ENCODE results near the gene MAPKBP1. TPM values are rescaled to one million over a fixed set of nuclear protein-coding genes. Genes with fewer than 3 reads are reported as not detected.
A peak's percentile ranks its signal among the peaks of the same experiment; 100 is the strongest.

Gene MAPKBP1
- total RNA-seq, 2 experiments from 2014 or later = 16.1 to 19.0 TPM

DNA sequence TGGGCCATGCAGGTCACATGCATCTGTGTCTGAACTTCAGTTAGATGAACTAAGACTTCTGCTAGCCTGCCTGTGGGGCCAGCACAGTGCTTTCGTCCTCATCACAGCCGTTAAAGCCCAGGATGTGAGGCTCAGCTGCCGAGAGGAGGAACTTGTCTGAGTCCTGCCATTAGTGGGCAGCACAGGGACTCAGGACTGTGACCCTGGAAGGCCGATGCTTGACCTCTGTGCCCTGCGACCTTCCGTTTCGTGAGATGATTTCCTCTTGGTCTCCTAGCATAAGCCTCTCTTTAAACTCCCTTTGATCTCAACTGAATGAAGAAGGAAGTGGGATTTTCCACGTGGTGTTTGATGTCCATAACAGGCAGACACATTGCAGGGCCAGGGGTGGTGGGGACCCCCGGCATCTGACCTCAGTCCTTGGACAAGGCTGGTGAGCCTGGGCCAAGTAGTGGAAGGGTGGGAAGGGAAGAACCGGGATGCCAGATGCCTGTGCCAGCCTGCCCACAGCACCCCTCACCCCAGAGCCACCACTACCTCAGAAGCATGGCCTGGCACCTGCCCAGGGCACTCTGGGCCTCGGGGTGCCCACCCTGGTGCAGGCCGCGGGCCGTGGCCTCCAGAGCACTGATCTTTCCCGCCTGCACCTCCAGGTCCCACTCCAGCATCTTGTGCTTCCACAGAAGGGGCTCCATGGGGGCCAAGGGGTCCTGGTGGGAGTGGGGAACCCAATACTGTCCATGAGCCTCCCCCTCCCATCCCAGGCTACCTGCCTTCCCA, 86.0 kb downstream of the MAPKBP1 start:
- intact Hi-C loops (cut with DNase I, micrococcal nuclease) = no loop called here
- no peaks in the 10 kb centered on the region for H3K36me3 Mint-ChIP-seq (ENCODE audit: low read depth)
- ChIA-PET CTCF (no interaction called here), POLR2A (no interaction called here)
- H3K9me3 Mint-ChIP-seq (ENCODE audit: low read depth) = no peaks in the 10 kb centered on the region
- peaks cover 2% of the 10 kb centered on the region for H3K4me1 Mint-ChIP-seq
- DNase-seq = no peak
- no peak overlapping the region for H3K27ac Mint-ChIP-seq
- no peaks in the 10 kb centered on the region for H3K27me3 Mint-ChIP-seq
- H3K4me3 Mint-ChIP-seq = no peak overlapping the region
- ATAC-seq = no peak

- H3K27me3 Mint-ChIP-seq = no peaks in the 10 kb centered on the region
- CTCF ChIA-PET = interaction anchor here (0.6 kb wide), 1 partner anchor 45 kb away, joined by 5 read pairs; no protein-coding TSS in a partner anchor
- no peaks in the 10 kb centered on the region for H3K9me3 Mint-ChIP-seq (ENCODE audit: low read depth)
- ATAC-seq (no peak), DNase-seq (no peak)
- peaks cover 2% of the 10 kb centered on the region for H3K4me1 Mint-ChIP-seq
- intact Hi-C loops (cut with DNase I, micrococcal nuclease) = no loop called here
- POLR2A ChIA-PET = interaction anchor here (0.6 kb wide), 1 partner anchor 369 kb away, joined by 3 read pairs; no protein-coding TSS in a partner anchor
- H3K27ac Mint-ChIP-seq = no peak overlapping the region
- H3K4me3 Mint-ChIP-seq = no peak overlapping the region
- no peaks in the 10 kb centered on the region for H3K36me3 Mint-ChIP-seq (ENCODE audit: low read depth)
These were observed 87.6 kb downstream of the MAPKBP1 start for GRCh38 chr15:41861736-41862356.

- Mint-ChIP-seq H3K36me3 (ENCODE audit: low read depth) (no peaks in the 10 kb centered on the region), H3K9me3 (ENCODE audit: low read depth) (no peaks in the 10 kb centered on the region), H3K27ac (no peak overlapping the region), H3K4me1 (peaks cover 2% of the 10 kb centered on the region), H3K27me3 (no peaks in the 10 kb centered on the region), H3K4me3 (no peak overlapping the region)
- POLR2A ChIA-PET = no interaction called here
- DNase-seq (no peak), ATAC-seq (no peak)
- CTCF ChIA-PET = interaction anchor here (1.1 kb wide), 1 partner anchor 277 kb away, joined by 3 read pairs; no protein-coding TSS in a partner anchor
- intact Hi-C loops (cut with DNase I, micrococcal nuclease) = no loop called here
These were observed 88.3 kb downstream of the MAPKBP1 start for GRCh38 chr15:41862515-41863116.

DNA sequence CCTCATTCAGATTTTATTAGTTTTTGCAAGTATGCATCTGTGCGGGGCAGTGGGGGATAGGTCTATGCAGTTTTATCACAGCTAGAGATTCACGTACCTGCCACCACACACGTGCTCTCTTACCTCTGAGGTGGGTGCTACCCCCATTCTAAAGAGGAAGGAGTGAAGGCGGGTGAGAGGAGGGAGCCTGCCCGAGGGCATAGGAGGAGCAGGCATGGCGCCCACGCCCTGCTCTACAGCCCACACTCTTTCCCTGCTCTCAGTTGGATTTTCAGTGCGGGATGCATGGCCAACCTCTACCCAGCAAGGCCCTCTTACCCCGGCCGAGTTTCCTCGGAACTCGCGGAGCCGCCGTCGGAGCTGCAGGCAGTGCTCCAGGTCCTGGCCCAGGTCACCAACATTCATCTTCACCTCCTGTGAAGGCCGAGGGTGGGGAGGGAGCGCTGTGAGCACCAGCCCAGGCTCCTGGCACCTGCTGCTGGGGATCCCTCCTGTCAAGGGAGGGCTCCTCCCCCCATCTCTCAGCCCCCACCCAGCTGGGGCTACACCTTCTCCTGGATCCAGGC, 91.3 kb downstream of the MAPKBP1 start:
- H3K36me3 Mint-ChIP-seq (ENCODE audit: low read depth) = no peaks in the 10 kb centered on the region
- peaks cover 2% of the 10 kb centered on the region for H3K4me1 Mint-ChIP-seq
- intact Hi-C loops (cut with DNase I, micrococcal nuclease) = no loop called here
- no peaks in the 10 kb centered on the region for H3K9me3 Mint-ChIP-seq (ENCODE audit: low read depth)
- H3K4me3 Mint-ChIP-seq = no peak overlapping the region
- CTCF ChIA-PET = interaction anchor here (0.5 to 0.6 kb wide), 2 partner anchors 218 to 788 kb away, joined by 3 to 4 read pairs; no protein-coding TSS in a partner anchor
- DNase-seq (no peak), ATAC-seq (no peak)
- H3K27me3 Mint-ChIP-seq = no peaks in the 10 kb centered on the region
- POLR2A ChIA-PET = interaction anchor here (0.6 kb wide), 1 partner anchor 62 kb away, joined by 5 read pairs; no protein-coding TSS in a partner anchor
- H3K27ac Mint-ChIP-seq = no peak overlapping the region

DNA sequence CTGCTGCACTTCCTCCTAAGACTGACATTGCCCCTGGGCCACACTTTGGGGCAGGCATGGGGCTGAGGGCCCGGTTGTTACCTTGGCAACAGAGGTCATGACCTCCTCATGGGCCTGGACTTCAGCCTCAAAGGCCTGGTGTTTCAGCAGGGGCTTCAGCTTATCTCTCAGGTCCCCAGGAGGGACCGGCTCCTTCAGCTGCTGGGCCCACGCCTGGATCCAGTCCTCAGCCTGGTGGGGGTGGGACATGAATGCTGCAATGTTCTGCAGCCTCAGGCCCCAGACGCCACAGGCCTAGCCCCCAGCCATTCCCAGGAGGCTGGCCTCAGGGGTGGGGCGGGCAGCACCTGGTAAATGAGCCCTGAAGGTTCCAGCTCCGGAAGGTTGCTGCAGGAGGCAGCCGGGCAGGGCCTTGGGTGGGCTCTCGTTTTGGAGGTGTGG, 92.0 kb downstream of the MAPKBP1 start:
- ChIA-PET CTCF (no interaction called here), POLR2A (interaction anchor here (0.6 kb wide), 1 partner anchor 62 kb away, joined by 5 read pairs; no protein-coding TSS in a partner anchor)
- H3K4me3 Mint-ChIP-seq = no peak overlapping the region
- H3K27ac Mint-ChIP-seq = no peak overlapping the region
- ATAC-seq (no peak), DNase-seq (no peak)
- no peaks in the 10 kb centered on the region for H3K27me3 Mint-ChIP-seq
- intact Hi-C loops (cut with DNase I, micrococcal nuclease) = no loop called here
- peaks cover 9% of the 10 kb centered on the region for H3K4me1 Mint-ChIP-seq
- no peaks in the 10 kb centered on the region for H3K9me3 Mint-ChIP-seq (ENCODE audit: low read depth)
- no peaks in the 10 kb centered on the region for H3K36me3 Mint-ChIP-seq (ENCODE audit: low read depth)

DNA sequence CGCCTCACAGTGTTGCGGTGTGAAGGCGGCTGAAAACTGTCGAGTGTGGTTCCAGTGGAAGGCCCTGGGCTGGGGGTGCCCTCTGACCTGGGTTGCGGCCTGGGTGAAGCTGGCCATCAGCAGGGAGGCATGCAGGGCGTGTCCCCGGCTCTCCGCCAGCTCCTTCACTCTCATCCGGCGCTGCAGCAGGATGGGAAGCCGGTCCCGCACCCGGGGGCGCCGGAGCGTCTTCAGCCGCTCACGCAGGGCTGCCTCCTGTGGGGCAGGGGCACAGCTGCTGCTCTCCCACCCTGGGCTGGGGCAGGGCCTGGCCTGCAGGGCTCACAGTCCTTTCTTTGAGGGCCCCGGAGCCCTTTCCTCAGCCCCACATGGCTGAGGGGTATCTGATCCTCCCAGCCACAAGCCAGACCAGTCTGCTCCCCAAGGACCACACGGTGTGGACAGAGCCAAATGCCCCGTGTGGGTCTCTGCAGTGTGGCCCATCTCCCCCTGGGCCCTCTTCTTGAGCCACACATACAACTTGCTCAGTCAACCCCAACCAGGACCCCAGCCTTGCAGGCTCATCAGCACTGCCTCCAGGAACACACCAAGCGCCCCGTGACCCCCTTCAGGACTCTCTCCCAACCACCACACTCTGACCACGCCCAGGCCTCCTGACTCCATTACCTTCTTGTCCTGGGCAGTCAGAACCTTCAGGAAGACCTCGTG, 92.7 kb downstream of the MAPKBP1 start:
- intact Hi-C loops (cut with DNase I, micrococcal nuclease) = no loop called here
- no peaks in the 10 kb centered on the region for H3K36me3 Mint-ChIP-seq (ENCODE audit: low read depth)
- ChIA-PET POLR2A (no interaction called here), CTCF (interaction anchor here (1.1 kb wide), 1 partner anchor 123 kb away, joined by 3 read pairs; no protein-coding TSS in a partner anchor)
- H3K9me3 Mint-ChIP-seq (ENCODE audit: low read depth) = no peaks in the 10 kb centered on the region
- H3K27me3 Mint-ChIP-seq = no peaks in the 10 kb centered on the region
- ATAC-seq = no peak
- no peak overlapping the region for H3K27ac Mint-ChIP-seq
- H3K4me3 Mint-ChIP-seq = no peak overlapping the region
- DNase-seq = no peak
- peaks cover 9% of the 10 kb centered on the region for H3K4me1 Mint-ChIP-seq

GRCh38 chr15:41868321-41868720, 94.0 kb downstream of the MAPKBP1 start:
- H3K27me3 Mint-ChIP-seq = no peaks in the 10 kb centered on the region
- ChIA-PET CTCF (interaction anchor here (0.9 kb wide), 1 partner anchor 56 kb away, joined by 3 read pairs; no protein-coding TSS in a partner anchor), POLR2A (no interaction called here)
- no peak for DNase-seq
- ATAC-seq = no peak
- intact Hi-C loops (cut with DNase I, micrococcal nuclease) = no loop called here
- no peaks in the 10 kb centered on the region for H3K36me3 Mint-ChIP-seq (ENCODE audit: low read depth)
- no peak overlapping the region for H3K4me3 Mint-ChIP-seq
- no peaks in the 10 kb centered on the region for H3K9me3 Mint-ChIP-seq (ENCODE audit: low read depth)
- peaks cover 9% of the 10 kb centered on the region for H3K4me1 Mint-ChIP-seq
- no peak overlapping the region for H3K27ac Mint-ChIP-seq

DNA sequence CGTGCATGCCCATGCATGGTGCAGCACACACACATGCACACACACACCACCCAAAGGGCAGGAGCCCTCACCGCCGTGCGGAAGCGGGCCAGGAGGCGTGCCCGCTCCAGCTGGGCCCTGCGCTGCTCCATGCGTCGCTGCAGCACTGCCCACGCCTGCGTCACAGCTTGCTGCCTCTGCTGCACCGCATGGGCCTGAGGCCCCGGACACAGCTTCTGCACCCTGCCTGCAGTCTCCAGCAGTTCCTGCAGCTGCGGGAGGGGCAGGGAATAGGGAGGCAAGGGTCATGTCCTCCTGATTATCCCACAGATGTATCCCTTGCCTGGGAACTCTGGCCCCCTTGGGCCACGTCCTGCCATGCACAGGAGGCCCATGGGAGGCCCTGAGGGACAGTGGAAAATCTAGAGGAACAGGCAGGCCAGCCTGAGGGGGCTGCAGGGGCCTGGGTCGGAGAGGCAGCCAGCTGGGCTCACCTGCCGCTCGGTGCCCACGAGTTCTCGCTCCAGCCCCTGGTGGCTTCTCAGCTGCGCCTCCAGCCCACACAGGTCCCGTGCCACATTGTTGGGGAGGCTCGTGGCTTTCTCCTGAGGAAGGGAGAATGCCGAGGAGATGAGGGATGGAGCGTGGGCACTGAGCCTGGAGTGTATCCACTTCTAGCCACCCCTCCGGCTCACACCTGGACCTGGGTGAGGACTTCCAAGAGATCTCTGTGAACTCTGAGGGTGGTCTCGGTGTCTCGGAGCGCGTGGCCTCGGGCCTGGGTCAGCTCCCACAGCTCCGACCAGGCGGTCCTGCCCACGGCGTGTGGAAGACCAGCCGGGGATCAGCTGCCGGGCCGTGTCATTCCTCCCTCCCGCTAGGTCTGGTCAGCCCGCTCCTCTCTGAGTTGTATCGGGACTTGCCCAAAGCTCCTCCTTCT, 95.7 kb downstream of the MAPKBP1 start:
- Mint-ChIP-seq H3K4me3 (no peak overlapping the region), H3K4me1 (peaks cover 9% of the 10 kb centered on the region), H3K27ac (peak overlapping the region; percentile 69), H3K27me3 (no peaks in the 10 kb centered on the region), H3K36me3 (ENCODE audit: low read depth) (no peaks in the 10 kb centered on the region), H3K9me3 (ENCODE audit: low read depth) (no peaks in the 10 kb centered on the region)
- ChIA-PET POLR2A (interaction anchor here (1.0 kb wide), 1 partner anchor 102 kb away, joined by 3 read pairs; the partner anchor contains the start of gene EHD4), CTCF (interaction anchor here (0.5 to 1.3 kb wide), 4 partner anchors 35 to 269 kb away, joined by 3 to 6 read pairs (median 3); no protein-coding TSS in a partner anchor)
- ATAC-seq (no peak), DNase-seq (no peak)
- intact Hi-C loops (cut with DNase I, micrococcal nuclease) = no loop called here

- Mint-ChIP-seq H3K36me3 (ENCODE audit: low read depth) (no peaks in the 10 kb centered on the region), H3K27me3 (no peaks in the 10 kb centered on the region), H3K4me1 (peaks cover 9% of the 10 kb centered on the region), H3K27ac (peak overlapping the region; percentile 69), H3K9me3 (ENCODE audit: low read depth) (no peaks in the 10 kb centered on the region), H3K4me3 (no peak overlapping the region)
- POLR2A ChIA-PET = interaction anchor here (1.0 kb wide), 1 partner anchor 102 kb away, joined by 3 read pairs; the partner anchor contains the start of gene EHD4
- intact Hi-C loops (cut with DNase I, micrococcal nuclease) = no loop called here
- CTCF ChIA-PET = interaction anchor here (0.5 to 1.3 kb wide), 4 partner anchors 34 to 270 kb away, joined by 3 to 6 read pairs (median 3); no protein-coding TSS in a partner anchor
- ATAC-seq = peak; percentile 99
- peak; percentile 83 for DNase-seq
These were observed 96.4 kb downstream of the MAPKBP1 start for GRCh38 chr15:41870689-41871081.

Data from activated CD4-positive, alpha-beta T cell treated with anti-CD3 and anti-CD28 coated beads for 36 hours (primary cell).